Stimulated activated CD4-positive, alpha-beta T cell treated with anti-CD3 and anti-CD28 coated beads, TNF-alpha, amount 100 ng/mL, for 48 hours (primary cell): ENCODE results near the gene CRIM1.

Experiments used
- DNase-seq, 3 donors: peaks; one replicate each; pipeline ENCODE4 v3.0.0-alpha.2; 2020; ENCODE audit warnings: low read depth in 3 of 3

The CRIM1 gene

DNA sequence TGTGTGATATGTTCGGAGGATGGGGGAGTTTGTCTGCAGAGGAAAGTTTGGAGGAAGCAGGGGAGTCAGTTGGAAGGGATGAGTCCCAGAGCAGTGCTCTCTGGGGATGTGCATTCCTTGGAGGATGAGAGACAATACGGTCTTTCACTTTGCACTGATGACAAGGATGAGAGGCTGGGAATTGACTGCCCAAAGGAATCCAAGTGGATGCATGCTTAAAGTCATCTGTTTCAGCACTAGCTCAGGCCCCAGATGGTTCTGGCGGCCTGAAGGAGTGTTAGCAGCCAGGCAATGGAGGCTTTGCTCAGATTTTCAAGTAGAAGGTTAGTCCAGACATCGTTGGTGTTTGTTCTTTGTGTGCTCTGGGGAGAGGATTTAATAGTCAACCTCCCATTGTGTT lies 100.2 kb downstream of the CRIM1 start:
- DNase-seq = no peak

DNA sequence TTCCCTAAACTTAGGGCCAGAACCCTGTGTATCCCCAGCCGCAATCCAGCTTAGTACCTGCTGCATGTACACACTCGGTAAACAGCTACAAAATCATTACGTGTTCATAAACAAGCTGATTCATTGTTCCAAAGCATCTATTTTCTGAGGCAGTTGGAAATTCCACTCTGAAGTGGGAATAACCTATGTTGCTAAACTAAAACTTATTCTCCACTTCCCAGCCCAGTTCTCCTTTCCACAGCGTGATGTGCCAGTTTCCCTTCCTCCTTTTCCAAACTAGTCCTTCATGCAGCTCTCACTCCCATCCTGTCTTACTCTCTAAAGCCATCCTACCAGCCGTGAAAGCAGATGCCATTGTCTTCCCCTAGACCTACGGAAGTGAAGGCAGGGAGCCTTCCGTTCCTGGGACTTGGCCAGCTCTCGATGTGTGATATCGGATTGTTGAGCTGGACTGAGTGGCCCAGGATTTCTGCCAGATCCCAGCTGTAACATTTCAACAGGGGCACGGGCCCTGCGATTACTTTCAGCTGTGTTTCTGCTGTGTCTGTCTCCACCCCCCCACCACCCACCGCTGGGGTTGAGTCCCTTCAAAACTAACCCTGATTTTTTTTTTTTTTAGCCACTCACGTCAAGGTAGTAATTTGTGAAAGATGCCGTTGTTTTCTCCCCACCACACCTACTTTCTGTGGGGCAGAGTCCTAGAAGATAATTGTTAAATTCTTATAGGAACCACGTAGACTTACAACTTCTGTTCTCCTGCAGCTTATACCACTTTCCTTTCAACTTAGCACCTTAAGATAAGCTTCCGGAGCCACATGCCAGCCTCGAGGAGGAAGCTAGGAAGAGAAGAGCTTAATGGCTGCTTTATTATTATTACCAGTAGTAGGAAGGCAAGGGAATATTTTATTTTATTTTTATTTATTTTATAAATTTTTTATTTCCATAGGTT lies 100.9 kb downstream of the CRIM1 start:
- DNase-seq = no peak

DNA sequence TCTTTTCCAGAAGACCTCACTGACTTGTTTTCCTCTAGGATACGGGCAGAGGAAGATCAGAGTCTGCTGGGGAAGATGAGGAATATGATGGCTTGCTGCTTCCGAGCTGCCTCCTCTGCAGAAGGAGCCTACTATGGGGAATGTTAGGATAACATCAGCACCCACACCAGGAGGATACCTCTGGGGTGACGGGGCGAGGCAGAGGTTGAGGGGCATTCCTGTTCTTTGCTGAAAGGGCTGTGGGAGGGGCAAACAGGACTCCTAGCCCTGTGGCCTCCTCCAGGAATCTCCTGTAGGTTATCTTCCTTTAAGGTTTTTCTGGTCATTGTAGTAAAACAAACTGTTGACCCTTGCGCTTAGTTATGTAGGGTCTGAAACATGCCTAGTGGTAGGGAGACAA lies 102.5 kb downstream of the CRIM1 start:
- no peak for DNase-seq

DNA sequence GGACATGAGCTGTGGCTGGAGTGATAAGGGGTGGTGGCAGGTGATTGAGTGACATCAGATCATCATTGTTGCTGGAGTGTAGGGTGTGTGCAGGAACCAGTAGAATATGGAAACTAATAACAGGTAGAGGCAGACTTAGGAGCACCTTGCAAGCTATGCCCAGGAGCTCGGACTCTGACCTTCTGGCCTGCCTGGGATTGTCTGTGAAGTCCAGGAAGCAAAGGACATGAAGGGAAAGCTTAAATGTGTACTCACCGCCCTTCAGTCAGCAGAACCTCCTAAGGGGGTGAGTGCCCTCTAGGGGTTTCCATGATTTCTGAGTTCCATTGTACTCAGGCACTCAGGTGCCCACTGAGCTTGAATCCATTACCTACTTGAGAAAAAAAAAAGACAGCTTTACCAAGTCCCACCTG lies 104.2 kb downstream of the CRIM1 start:
- no peak for DNase-seq

DNA sequence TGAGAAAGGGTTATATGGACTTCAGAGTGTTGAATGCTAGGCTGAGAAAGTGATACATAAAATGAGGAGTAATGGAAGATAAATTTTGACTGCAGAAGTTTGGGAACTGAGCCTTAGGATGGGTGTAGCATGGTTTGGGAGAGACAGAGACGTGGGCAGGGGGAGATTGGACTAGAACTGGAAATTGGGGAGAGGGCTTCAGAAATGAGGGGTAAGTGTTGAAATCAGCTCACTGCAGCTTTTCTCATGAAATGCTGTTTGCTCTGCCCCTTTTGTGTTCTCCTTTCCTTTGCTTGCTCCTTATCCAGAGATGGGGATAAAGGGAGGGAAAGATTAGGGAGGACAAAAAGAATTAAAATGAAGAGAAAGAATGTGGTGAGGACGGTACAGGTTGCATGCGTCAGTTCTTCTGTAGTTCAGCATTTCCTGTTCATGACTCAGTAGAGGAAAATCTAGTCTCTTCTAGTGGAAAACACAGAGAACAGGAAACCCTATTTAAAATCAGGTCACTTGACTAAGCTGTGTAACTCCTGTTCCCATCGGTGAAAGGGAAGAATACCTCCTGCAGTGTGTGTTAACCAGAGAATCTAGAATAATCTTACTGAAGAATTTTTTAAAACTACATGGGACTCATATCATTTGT lies 105.6 kb downstream of the CRIM1 start:
- DNase-seq = no peak

DNA sequence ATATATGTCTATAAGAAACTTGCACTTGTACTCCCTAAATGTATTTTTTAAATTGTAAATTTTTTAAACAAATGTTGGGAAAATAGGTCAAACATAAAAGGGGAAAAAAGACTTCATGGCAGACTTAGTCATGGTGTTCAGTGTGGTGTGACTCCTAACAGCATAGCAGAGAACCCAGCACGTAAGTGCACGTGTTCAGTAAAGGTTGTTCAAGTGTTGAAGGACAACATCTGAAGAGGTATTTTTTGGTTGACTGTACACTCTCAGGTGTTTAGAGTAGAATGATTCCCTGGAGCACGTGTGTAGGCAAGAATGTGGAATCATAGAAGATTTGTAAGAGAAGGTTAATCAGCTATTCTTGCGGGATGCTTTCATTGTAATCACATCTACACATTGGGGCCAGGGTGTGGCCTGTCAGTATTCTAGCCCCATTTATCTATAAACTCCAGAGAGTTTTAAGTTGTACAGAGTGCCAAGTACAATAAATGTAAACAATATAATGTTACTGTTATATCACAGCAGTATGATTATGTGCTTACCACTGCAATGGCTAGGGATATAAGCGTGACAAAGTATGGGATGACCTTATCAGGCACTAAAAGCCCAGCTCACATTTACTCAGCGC lies 106.8 kb downstream of the CRIM1 start:
- no peak for DNase-seq

DNA sequence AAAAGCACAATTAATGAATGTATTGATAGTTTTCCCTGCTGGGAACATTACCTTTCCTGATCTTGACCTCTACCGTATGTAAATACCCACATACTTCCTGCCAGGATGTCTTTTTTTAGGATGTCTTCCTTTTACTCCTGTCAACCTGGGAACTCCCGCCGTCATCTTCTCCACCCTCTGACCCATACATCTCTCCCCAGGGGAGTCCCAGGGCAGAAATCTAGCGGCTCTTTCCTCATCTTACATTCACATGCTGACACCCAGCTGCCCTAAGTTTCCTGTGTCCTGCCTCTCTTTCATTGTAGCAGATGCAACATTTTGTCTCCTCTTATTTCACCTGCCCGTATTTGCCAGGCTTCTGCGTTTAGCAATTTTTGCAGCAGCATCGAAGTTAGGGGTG lies 107.8 kb downstream of the CRIM1 start:
- no peak for DNase-seq

DNA sequence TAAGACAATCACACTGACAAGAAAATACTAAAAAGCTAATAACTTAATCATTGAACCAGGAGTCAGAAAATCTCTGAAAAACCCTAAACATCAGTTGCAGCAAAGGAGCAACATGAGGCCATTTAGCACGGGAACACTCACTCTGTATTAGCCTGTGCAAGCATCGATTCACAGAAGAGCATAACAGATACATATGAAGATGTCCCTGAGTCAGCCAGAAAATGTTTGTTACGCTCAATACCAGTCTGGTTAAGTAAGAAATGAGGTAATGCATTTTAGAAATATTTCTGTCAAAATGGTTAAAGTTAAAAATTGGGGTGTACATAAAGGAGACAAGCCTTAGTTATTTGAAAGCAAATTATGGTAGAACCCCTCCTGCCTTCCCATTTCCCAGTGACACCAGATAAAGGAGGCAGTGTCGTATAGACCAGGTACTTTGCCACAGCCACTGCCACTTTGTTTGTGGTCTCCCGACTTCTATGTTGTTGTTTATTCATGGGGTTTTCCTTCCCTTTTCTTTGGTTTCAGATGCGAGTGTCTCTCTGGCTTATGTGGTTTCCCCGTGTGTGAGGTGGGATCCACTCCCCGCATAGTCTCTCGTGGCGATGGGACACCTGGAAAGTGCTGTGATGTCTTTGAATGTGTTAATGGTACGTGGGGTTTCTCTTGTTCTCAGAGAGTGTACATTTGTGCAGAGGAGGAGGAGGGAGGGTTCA lies 108.6 kb downstream of the CRIM1 start:
- no peak for DNase-seq

DNA sequence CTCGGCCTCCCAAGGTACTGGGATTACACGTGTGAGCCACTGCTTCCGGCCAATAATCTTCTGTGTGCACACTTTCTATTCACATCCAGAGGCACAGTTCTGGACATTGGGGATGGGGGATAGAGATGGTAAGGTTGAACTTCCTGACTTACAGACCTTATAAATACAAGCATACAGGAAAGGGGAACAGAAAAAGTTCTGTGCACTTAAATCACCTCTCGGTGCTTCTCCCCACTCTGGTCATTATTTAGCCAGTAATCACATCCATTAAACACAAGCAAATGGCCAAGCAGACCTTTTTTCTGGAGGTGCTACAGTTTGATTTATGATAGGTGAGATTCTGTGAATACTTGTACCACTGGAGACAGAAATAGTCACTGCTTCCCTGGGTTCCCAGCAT lies 110.6 kb downstream of the CRIM1 start:
- no peak for DNase-seq

DNA sequence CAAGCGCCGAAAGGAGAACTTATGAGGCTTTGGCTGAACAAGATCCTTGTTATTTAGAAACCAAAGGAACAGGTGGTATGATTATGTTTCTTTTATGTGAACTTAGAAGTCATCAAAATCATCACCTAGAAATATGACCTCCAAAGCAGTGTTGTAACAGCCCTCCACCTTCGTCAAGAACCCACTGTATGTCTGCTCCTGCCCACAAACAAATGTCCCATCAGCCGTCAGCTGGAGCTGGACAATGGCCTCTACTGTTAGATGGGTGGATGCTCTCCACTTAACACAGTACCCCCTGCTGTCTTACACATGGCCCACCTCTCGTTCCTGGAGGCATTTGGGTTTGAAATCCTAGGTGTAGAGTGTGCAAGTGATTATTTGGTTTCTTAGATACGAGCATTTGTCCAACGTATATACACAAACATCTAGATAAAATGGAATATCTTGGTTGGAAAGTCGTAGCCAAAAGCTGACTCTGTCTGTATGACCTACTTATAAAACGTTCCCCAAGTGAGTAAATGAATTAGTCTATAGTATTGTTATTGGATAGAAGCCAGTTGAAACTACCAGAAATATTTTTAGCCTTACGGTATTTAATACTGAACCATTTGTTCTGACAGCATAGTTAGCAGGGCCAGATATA lies 113.0 kb downstream of the CRIM1 start:
- DNase-seq = no peak

DNA sequence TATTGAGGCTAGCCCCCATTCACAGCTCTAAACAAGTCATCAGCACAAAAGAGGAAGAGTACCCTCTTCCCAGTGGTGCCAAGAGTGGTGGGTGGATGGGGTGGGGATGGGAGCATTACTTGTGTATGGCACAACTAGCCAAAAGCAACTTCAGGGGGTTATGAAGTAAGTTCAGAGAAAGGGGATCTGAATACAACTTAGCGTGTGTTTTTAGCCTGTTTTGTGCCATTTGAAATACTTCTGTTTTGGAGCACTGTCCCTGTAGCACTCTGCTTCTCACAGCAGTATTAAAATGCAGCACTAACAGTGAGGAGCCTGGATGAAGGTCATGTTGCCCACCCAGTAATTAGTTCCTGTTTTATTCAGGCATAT lies 113.5 kb downstream of the CRIM1 start:
- DNase-seq = no peak

DNA sequence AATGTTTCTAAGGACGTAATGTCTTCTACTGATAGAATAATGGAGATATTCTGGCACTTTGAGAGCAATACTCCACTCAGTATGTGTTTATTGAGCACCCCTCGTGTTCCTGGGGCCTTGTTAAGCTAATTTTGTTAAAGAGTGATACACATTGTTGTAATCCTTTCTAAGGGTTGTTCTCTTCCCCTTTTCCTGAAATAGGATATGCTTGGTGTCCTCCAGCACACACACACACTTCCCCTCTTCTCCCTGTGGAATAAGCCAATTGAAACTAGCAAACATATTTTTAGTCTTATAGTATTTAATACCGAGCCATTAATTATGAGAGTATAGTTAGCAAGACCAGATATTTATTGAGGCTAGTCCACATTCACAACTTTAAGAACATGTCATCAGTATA lies 114.1 kb downstream of the CRIM1 start:
- no peak for DNase-seq

DNA sequence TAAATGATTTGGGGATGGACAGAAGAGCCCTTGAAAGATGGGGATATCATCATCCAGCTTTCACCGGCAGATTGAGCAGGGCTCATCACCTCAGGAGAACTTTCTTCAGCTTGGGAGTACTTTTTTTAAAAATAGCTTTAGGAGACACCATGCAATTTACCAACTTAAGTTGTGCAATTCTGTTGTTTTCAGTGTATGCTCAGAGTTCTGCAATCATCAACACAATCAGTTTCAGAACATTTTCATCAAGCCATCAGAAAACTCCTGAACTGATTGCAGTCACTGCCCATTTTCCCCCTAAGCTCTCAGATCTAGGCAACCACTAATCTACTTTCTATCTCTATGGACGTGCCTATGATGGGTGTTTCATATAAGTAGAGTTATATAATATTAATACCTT lies 117.7 kb downstream of the CRIM1 start:
- DNase-seq = no peak

DNA sequence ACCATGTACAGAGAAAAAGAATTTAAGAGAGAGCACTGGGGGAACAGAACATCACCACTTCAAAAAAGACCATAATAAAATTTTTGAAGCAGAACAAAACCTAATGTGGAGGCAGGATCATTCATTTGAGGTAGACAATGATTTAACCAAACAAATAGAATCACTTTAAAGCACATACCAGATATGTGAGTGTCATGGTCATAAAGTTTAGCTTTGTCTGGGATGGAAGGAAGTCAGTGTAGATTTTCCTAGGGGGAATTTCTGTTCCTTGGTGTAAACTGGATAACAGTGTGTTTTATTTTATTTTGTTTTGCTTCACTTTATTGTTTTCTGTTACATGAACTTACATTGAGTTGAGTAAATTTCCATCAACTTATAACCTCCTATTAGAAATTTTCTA lies 120.8 kb downstream of the CRIM1 start:
- no peak for DNase-seq

DNA sequence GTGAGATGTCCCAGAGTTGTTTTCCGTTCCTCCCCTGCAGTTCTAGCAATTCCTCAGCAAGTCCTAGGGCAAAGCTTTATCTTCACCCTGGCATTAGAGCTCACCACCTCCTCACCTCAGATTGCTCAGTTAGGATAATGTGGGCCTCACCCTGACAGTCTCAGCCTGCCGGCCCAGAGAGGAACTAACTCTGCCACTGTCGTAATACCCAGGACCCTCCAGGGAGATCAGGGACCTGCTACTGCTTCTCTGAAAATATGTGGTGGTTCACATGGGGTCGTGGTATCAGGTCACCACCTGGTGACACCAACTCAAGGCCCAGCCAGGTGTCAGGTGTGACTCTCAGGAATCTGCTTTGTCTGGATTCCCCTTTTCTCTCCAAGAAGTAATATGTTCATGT lies 121.7 kb downstream of the CRIM1 start:
- no peak for DNase-seq

DNA sequence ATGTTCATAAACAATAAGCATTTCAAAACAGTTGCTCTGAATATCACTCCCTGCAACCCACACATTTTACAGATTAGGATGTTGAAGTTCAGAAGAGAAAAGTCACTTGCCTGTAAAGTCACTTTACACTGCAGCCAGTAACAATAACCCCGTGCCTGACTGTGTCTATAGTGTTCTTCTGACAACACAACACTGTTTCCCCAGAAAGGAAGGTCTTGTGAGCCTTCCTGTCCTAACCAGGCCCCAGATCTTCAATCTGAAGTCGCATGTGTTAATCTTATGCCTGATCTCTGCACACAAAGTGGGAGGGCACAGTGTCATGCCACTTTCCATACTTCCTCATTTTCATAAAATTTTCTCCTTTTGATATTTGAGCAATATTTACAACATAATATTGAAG lies 122.2 kb downstream of the CRIM1 start:
- DNase-seq = no peak

DNA sequence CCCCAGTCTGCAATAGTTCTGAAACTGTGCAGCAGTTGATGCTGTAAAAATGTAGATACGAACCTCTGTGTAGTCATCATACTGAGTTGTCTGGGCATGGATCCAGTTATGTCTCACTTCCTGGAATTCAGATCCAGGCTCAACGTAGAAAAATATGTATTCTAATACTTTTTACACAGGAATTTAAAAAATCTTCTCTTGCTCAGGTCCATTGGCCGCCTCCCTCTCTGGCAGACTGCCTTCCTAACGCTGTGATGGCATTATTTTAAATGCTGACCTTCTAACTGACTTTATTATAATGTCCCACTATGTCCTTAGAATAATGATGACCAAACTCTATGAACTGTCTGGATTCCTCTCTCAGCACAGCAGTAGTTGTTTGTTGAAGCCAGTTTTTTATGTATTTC lies 122.8 kb downstream of the CRIM1 start:
- DNase-seq = no peak

DNA sequence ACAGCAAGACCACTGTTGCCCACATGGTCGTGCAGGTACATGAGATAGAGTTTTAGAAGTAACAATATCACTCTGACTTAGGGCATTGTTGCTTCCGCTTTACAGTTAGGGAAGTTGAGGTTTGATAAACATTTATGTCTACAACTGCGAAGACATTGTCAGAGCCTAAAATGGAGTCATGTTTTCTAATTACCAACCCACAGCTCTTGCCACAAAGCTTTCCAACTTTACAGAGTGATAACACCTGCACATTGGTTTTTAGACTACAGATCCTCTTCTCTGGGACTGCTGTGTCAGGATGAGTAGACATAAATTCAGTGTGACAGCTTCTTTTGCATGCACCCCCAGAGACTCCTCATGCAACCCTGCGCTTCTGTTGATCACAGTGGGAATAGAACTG lies 123.4 kb downstream of the CRIM1 start:
- DNase-seq = no peak

DNA sequence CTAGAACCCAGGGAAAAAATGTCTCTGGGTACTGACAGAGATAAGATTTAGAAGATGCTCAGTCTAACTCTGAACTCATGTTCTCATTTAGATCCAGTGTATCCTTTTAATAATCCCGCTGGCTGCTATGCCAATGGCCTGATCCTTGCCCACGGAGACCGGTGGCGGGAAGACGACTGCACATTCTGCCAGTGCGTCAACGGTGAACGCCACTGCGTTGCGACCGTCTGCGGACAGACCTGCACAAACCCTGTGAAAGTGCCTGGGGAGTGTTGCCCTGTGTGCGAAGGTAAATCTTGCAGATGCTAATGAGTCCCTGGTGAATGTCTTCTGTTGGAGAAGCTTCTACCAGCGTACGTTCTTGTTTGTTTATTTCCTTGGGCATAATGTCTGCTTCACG lies 123.8 kb downstream of the CRIM1 start:
- no peak for DNase-seq

DNA sequence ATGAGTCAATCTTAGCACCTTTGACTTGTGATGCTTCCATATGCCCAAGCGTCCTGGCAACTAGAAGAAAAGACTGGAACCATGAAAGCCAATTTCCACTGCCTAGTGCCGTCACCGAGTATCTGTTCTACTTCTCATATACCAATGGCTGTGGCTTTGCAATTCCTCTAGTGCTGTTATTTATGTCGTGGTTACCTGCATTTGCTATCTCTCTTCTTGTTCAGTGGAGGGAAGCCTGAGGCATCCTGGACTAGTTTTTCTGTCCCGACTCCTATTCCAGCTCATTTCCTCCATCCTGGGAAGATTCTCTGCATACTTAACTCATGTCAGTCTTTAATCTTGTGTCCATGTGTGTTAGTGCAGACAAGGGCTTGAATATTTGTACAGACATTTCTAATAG lies 124.5 kb downstream of the CRIM1 start:
- no peak for DNase-seq

DNA sequence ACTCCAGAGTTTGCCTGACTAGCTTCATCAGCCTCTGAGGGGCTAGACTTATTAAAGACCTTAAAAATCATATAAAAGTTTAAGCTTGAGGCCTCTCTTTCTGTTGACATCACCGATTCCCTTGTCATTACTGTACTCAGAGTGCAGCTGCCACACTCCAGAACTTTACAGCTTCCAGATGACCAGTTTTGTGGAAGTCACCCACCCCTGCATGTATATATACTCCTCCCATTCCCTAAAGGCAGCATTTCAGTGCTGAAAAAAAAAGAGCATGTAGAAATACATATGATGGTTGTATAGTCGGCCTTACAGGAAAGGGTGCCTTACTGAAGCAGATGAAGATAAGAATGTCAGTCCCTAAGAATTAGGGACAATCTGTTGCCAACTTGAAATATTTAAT lies 125.1 kb downstream of the CRIM1 start:
- no peak for DNase-seq

DNA sequence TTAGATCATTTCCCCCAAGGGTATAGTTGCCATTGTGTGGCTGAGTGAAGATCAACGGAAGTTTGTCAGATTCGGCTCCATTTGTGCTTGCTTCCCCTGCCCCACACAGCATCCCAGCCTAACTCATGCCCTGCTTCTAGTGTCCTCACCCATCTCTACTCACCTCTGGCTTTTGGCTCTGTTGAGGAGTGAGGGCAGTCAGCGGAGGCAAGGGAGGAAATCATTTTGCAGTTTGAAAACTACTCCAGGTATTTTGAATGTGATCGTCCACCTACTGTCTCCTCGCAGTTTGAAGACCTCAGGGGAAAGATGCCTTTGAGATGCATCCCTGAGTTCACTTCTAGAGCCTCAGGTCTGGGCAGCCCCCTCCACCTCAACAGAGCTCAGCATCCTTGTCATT lies 126.1 kb downstream of the CRIM1 start:
- DNase-seq = no peak
